Gastroesophageal sphincter (tissue), 4 donors: ENCODE measurements around the gene ZFYVE1. TPM values are rescaled to one million over a fixed set of nuclear protein-coding genes. Genes with fewer than 3 reads are reported as not detected.

Experiments used
- ATAC-seq: fragments of 150-250 bp; one replicate; pipeline ENCODE4 v1.9.1; 2016; ENCODE audit warnings: mild to moderate bottlenecking, moderate library complexity
- H3K27ac ChIP-seq, 4 donors: fragments of 200-600 bp; sonication (generic) in 3 of 4; 1 replicate in 3 of 4; 2 replicates in 1 of 4; pipeline ENCODE4 v1.5.1; 2016 to 2019
- H3K27me3 ChIP-seq: fragments of 200-600 bp; sonication (generic); one replicate; pipeline ENCODE4 v1.5.1; 2019
- H3K36me3 ChIP-seq, 2 donors: fragments of 200-600 bp; sonication (generic); one replicate each; pipeline ENCODE4 v1.5.1; 2019; ENCODE audit warnings: control low read depth in 1 of 2
- H3K4me1 ChIP-seq, 3 donors: fragments of 200-600 bp; sonication (generic); 1 replicate in 2 of 3; 2 replicates in 1 of 3; pipeline ENCODE4 v1.5.1; 2016 to 2019; ENCODE audit warnings: control low read depth in 2 of 3
- H3K4me3 ChIP-seq, 2 donors: fragments of 200-600 bp; sonication (generic); one replicate each; pipeline ENCODE4 v1.5.1; 2019; ENCODE audit warnings: mild to moderate bottlenecking in 1 of 2, moderate library complexity in 1 of 2
- H3K9me3 ChIP-seq, 3 donors: fragments of 200-600 bp; sonication (generic); one replicate each; pipeline ENCODE4 v1.5.1; 2017 to 2019; ENCODE audit warnings: control low read depth in 2 of 3
- CTCF ChIP-seq, 4 experiments: fragments of 200-600 bp in 2 of 4; fragments of 450-650 bp in 2 of 4; sonication (generic) in 1 of 4; IDR thresholded peaks; one replicate each; pipeline ENCODE4 v1.5.1; 2017 to 2019; ENCODE audit warnings: antibody characterized with exemption in 4 of 4, mild to moderate bottlenecking in 2 of 4, moderate library complexity in 2 of 4
- EP300 ChIP-seq: sonication (generic); formaldehyde crosslinking; IDR thresholded peaks from one replicate; pipeline ENCODE4 v1.6.1; 2017; ENCODE audit warnings: antibody characterized with exemption, mild to moderate bottlenecking
- POLR2A ChIP-seq, 2 donors: fragments of 450-650 bp; IDR thresholded peaks; one replicate each; pipeline ENCODE4 v1.6.1; 2017; ENCODE audit warnings: antibody characterized with exemption in 2 of 2, mild to moderate bottlenecking in 2 of 2, moderate library complexity in 1 of 2
- POLR2AphosphoS5 ChIP-seq: sonication (generic); formaldehyde crosslinking; IDR thresholded peaks from one replicate; pipeline ENCODE4 v1.6.1; 2017; ENCODE audit warnings: antibody characterized with exemption
- WGBS, 2 donors: methylation state at CpG; one replicate each; pipeline ENCODE4 v1.1.5; 2018; ENCODE audit warnings: low coverage in 1 of 2; 5-methylcytosine and 5-hydroxymethylcytosine counted together
- total RNA-seq, 4 donors: library from RNA; depleted of rRNA; stranded (reverse); fragments of >200 nt; gene quantifications; one replicate each; pipeline ENCODE4 v1.1.0, GENCODE V29; 2016

The ZFYVE1 gene
- total RNA-seq, 4 donors from 2014 or later = 16.7 to 36.7 (median 23.8) TPM

DNA sequence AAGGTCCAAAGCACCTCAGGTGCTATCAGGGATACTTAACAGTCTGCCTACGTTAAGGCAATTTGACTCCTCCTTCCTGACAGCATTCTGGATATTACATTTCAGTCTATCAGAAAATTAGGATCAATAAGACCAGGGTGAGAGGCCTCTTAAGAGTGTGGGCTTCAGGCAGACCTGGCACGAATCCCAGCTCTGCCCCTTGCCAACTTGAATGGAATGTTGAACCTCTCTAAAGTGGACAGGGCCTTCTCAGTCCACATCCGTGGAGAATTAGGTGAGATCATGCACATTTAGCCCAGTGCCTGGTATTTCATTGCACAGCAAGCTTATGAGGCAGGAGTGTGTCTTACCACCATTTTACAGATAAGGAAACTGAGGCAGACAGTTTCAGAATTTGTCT, 74.7 kb downstream of the ZFYVE1 start:
- Histone ChIP-seq H3K9me3 (no peaks in the 10 kb centered on the region), H3K36me3 (peaks cover 0 to 69% of the 10 kb centered on the region in 2 donors), H3K27me3 (no peaks in the 10 kb centered on the region), H3K4me3 (no peak overlapping the region), H3K27ac (no peak overlapping the region), H3K4me1 (no peaks in the 10 kb centered on the region)
- WGBS, 2 donors = 70 to 80% methylated on average over 1 to 3 of the region's 3 CpGs
- no peak for TF ChIP-seq EP300
- TF ChIP-seq CTCF (IDR thresholded peaks at IDR 0.05) = no peak
- no peak for TF ChIP-seq POLR2AphosphoS5
- no peak for TF ChIP-seq POLR2A (IDR thresholded peaks at IDR 0.05)
- no peak for ATAC-seq

DNA sequence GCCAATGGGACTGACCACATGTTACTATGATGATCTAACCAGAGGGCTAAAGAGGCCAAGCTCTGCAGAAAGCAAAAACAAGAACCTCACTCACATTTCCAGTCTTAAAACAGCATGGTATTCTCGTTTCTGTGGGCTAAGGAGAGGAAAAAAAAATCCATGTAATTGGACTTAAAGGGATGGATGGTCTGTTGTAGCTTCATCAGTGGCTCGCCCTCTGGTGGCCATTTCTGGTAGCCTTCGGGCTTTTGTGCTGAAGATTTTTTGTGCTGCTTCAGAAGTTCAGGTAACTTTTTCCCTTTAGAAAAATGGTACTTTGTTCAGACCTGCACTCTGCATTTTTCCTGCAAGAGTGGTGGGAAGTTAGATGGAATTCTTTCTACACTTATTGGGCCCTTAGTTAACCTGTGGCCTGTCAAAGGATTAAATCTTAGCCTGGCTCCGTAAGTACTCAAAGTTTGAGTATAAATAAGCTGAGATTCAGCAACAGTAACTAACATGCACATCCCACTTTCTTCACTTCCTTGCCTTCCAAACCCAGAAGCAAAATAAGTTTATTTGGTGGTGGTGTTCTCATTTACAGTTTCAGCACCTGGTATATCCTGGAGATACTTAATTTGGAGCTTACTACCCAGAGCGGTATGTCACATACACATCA, 78.3 kb downstream of the ZFYVE1 start:
- no peak for ATAC-seq
- H3K4me3 ChIP-seq = no peak overlapping the region
- peaks cover 0 to 66% of the 10 kb centered on the region in 2 donors for H3K36me3 ChIP-seq
- peak in 3 of 4 experiments; percentile 68 to 83 (median 69) for TF ChIP-seq CTCF (IDR thresholded peaks at IDR 0.05)
- no peak for TF ChIP-seq POLR2A (IDR thresholded peaks at IDR 0.05)
- no peaks in the 10 kb centered on the region for H3K27me3 ChIP-seq
- H3K27ac ChIP-seq = no peak overlapping the region
- 28 to 33% methylated on average over 3 to 4 of the region's 5 CpGs for WGBS, 2 donors
- H3K9me3 ChIP-seq = no peaks in the 10 kb centered on the region
- no peaks in the 10 kb centered on the region for H3K4me1 ChIP-seq

DNA sequence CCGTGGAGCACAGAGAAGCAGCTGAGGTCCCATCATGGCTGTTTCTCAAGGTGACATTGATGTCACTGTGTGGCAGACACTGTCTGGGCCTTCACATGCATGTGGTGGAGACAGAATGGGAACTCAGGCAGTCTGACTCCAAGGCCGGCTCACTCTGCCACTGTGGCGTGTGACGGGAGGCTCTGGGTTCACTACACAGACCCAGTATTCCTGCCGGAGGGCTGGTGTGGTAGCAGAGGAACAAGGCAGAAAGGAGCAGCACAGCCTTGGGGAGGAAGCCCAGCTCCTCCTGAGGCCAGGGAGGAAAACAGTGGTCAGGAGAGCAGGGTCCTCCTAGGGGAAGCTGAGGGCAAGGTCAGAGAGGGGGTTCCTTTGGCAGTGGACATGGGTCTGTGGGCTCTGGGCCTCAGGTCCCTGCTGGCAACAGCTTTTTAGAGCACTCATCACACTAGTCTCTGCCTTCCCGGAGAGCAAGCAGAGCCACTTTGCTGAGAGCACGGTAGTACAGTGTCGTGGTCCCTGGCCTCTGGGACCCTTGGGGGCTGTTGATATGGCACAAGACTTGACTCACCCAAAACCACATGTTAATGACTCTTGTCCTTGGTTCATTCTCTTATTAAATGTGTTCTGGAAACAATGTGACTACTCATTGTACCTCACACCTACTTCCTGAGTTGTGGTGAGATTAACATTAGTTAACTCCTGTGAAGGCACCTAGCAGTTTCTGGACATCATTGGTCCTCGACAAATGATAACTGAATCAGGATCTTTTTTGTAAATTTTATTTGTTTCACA, 79.3 kb downstream of the ZFYVE1 start:
- TF ChIP-seq POLR2A (IDR thresholded peaks at IDR 0.05) (no peak), CTCF (IDR thresholded peaks at IDR 0.05) (no peak)
- H3K4me1 ChIP-seq = no peaks in the 10 kb centered on the region
- no peak for ATAC-seq
- H3K36me3 ChIP-seq = peaks cover 0 to 77% of the 10 kb centered on the region in 2 donors
- no peaks in the 10 kb centered on the region for H3K9me3 ChIP-seq
- no peak overlapping the region for H3K27ac ChIP-seq
- no peak overlapping the region for H3K4me3 ChIP-seq
- no peaks in the 10 kb centered on the region for H3K27me3 ChIP-seq
- 92 to 96% methylated on average over 2 to 4 of the region's 9 CpGs for WGBS, 2 donors

GRCh38 chr14:72946491-72946890, 80.4 kb downstream of the ZFYVE1 start:
- H3K36me3 ChIP-seq = peaks cover 0 to 79% of the 10 kb centered on the region in 2 donors
- 89 to 94% methylated on average over 5 to 6 of the region's 8 CpGs for WGBS, 2 donors
- TF ChIP-seq POLR2A (IDR thresholded peaks at IDR 0.05) (no peak), POLR2AphosphoS5 (no peak), CTCF (IDR thresholded peaks at IDR 0.05) (no peak), EP300 (no peak)
- H3K27ac ChIP-seq = no peak overlapping the region
- no peaks in the 10 kb centered on the region for H3K9me3 ChIP-seq
- H3K4me3 ChIP-seq = no peak overlapping the region
- ATAC-seq = no peak
- no peaks in the 10 kb centered on the region for H3K27me3 ChIP-seq
- no peaks in the 10 kb centered on the region for H3K4me1 ChIP-seq
